Keratinocyte (primary cell): ENCODE measurements around the gene CAPN15.

ENCODE experiments used
- CTCF ChIP-seq, 3 experiments: IDR thresholded peaks in 1 of 3; conservative IDR thresholded peaks in 1 of 3; optimal IDR thresholded peaks in 1 of 3; 2 replicates in 2 of 3; 3 replicates in 1 of 3; pipeline versions ENCODE3 to v1.5.1; 2011; ENCODE audit warnings: low read length in 3 of 3, mild to moderate bottlenecking in 3 of 3, moderate library complexity in 2 of 3, control low read depth in 1 of 3, inconsistent platforms in 1 of 3; ENCODE audit not compliant: insufficient read depth in 2 of 3; ENCODE audit errors: extremely low read depth in 1 of 3
- EZH2 ChIP-seq: IDR thresholded peaks from one replicate; pipeline ENCODE4 v1.6.1; 2012; ENCODE audit warnings: inconsistent platforms, mild to moderate bottlenecking, low read length, moderate library complexity

GRCh38 chr16:522320-523096, 5.0 kb upstream of the CAPN15 start:
- TF ChIP-seq EZH2 (no peak), CTCF (optimal IDR thresholded peaks at IDR 0.05 in 1 of 3, IDR thresholded peaks at IDR 0.05 in 1 of 3, conservative IDR thresholded peaks at IDR 0.05 in 1 of 3; ENCODE audit: extremely low read depth in 1 of 3, insufficient read depth in 2 of 3, low read length in 3 of 3) (no peak)
